OCI-LY3 (cell line): ENCODE measurements around the gene BRSK2.

ENCODE experiments used
- CTCF ChIP-seq: fragments of 200-600, 300-600 bp; sonication (generic); IDR thresholded peaks from 2 replicates; pipeline ENCODE4 v1.5.1; 2014; ENCODE audit warnings: antibody characterized with exemption, low read length, low read depth
- EZH2phosphoT487 ChIP-seq: fragments of 200-600 bp; shearing (Covaris generic); IDR thresholded peaks from 2 replicates; pipeline ENCODE4 v1.6.1; 2018; ENCODE audit warnings: antibody characterized with exemption, mixed run types, low read depth

GRCh38 chr11:1450949-1451710 is 61.4 kb downstream of the BRSK2 start:
- TF ChIP-seq CTCF (no peak), EZH2phosphoT487 (no peak)
